HepG2 (cell line): ENCODE data around the gene TTC6. TPM values are rescaled to one million over a fixed set of nuclear protein-coding genes. Genes with fewer than 3 reads are reported as not detected.
A peak's percentile ranks its signal among the peaks of the same experiment; 100 is the strongest.

Experiments
- ATAC-seq: fragments of 200-7000 bp; cut with Tn5 transposase; 3 replicates; pipeline ENCODE4 v1.9.1; 2020; ENCODE audit warnings: mild to moderate bottlenecking, moderate library complexity
- BruUV-seq: library from RNA; stranded (reverse); fragments of 400-500 nt; replicated peaks from 2 replicates; lab custom pipeline; 2021; lab: Mats Ljungman, UMichigan
- CTCF ChIA-PET: fragments of 300-600 bp; formaldehyde crosslinking; extraction: SDS; loops from one replicate; lab custom pipeline; 2021; ENCODE audit warnings: low total read pairs, inconsistent platforms, low intra/inter-chr PET ratio; lab: Yijun Ruan, JAX
- POLR2A ChIA-PET: fragments of 350-600 bp; sonication (Branson Sonifier 250); formaldehyde crosslinking; loops from one replicate; lab custom pipeline; 2020; ENCODE audit warnings: antibody characterized with exemption, inconsistent platforms; lab: Yijun Ruan, JAX
- DNase-seq: peaks from one replicate; pipeline ENCODE4 v3.0.0-alpha.2; 2015; ENCODE audit warnings: low spot score
- FAIRE-seq: peaks from 3 replicates; lab custom pipeline; 2011; peaks lifted over from hg19 to GRCh38; lab: Jason Lieb, UNC
- H2AFZ ChIP-seq: one replicate; pipeline ENCODE4 v1.6.1; 2011; ENCODE audit warnings: low read length, inconsistent platforms
- H3K27ac ChIP-seq: fragments of 300-600 bp; 3 replicates; pipeline ENCODE4 v1.8.0; 2011; ENCODE audit warnings: mixed run types, mild to moderate bottlenecking, mixed read lengths, low read length, inconsistent platforms; ENCODE audit not compliant: insufficient read depth; ENCODE audit errors: extremely low read length
- H3K27me3 ChIP-seq, 2 experiments: fragments of 200-600 bp in 1 of 2; 2 replicates in 1 of 2; 3 replicates in 1 of 2; pipeline versions ENCODE4 v1.6.0 to v1.8.0; 2011; ENCODE audit warnings: low read length in 2 of 2, mild to moderate bottlenecking in 2 of 2, moderate library complexity in 2 of 2, inconsistent platforms in 1 of 2; ENCODE audit not compliant: insufficient read depth in 2 of 2, control insufficient read depth in 1 of 2
- H3K36me3 ChIP-seq, 2 experiments: fragments of 200-600 bp in 1 of 2; replicated peaks in 1 of 2; 2 replicates in 1 of 2; 3 replicates in 1 of 2; pipeline versions ENCODE4 v1.5.1 to v1.8.0; 2011; ENCODE audit warnings: low read length in 2 of 2, inconsistent platforms in 1 of 2; ENCODE audit not compliant: insufficient read depth in 2 of 2, control insufficient read depth in 1 of 2
- H3K4me1 ChIP-seq: 2 replicates; pipeline ENCODE4 v1.5.1; 2012; ENCODE audit warnings: low read length, inconsistent platforms; ENCODE audit not compliant: insufficient read depth
- H3K4me2 ChIP-seq: 2 replicates; pipeline ENCODE4 v1.6.0; 2011; ENCODE audit warnings: low read depth, low read length, inconsistent platforms
- H3K4me3 ChIP-seq, 3 experiments: fragments of 200-600 bp in 1 of 3; sonication (generic), shearing (Covaris generic) in 1 of 3; replicated peaks in 1 of 3; 2 replicates each; pipeline ENCODE4 v1.5.1; 2011 to 2016; ENCODE audit warnings: low read length in 3 of 3, inconsistent platforms in 2 of 3, low read depth in 2 of 3, mild to moderate bottlenecking in 2 of 3, control low read depth in 1 of 3, mixed read lengths in 1 of 3; ENCODE audit not compliant: insufficient read depth in 1 of 3
- H3K79me2 ChIP-seq: one replicate; pipeline ENCODE4 v1.6.1; 2011; ENCODE audit warnings: low read length, inconsistent platforms; ENCODE audit not compliant: insufficient read depth
- H3K9ac ChIP-seq: 2 replicates; pipeline ENCODE4 v1.6.0; 2011; ENCODE audit warnings: mild to moderate bottlenecking, low read depth, low read length, inconsistent platforms; ENCODE audit not compliant: insufficient read depth
- H3K9me3 ChIP-seq: 2 replicates; pipeline ENCODE4 v1.5.1; 2012; ENCODE audit warnings: mild to moderate bottlenecking, low read length
- H4K20me1 ChIP-seq: 2 replicates; pipeline ENCODE4 v1.6.0; 2011; ENCODE audit warnings: inconsistent platforms, mild to moderate bottlenecking, low read length, moderate library complexity; ENCODE audit not compliant: insufficient read depth
- AGO2 ChIP-seq: fragments of 200-400 bp; formaldehyde crosslinking; optimal IDR thresholded peaks from 2 replicates; pipeline ENCODE3; 2017; ENCODE audit warnings: mild to moderate bottlenecking, low read depth, low read length, moderate library complexity
- GMEB1 ChIP-seq: sonication (generic); formaldehyde crosslinking; IDR thresholded peaks from 2 replicates; pipeline ENCODE4 v1.5.1; 2020; ENCODE audit warnings: missing genetic modification reagents, mild to moderate bottlenecking, borderline replicate concordance
- KDM5B ChIP-seq: sonication (generic); formaldehyde crosslinking; IDR thresholded peaks from 2 replicates; pipeline ENCODE4 v1.4.0; 2020; ENCODE audit warnings: missing genetic modification reagents, mild to moderate bottlenecking, borderline replicate concordance
- KLF12 ChIP-seq: sonication (generic); formaldehyde crosslinking; IDR thresholded peaks from 2 replicates; pipeline ENCODE4 v1.4.0; 2020; ENCODE audit warnings: missing genetic modification reagents, borderline replicate concordance
- MED13 ChIP-seq: sonication (generic); formaldehyde crosslinking; IDR thresholded peaks from 2 replicates; pipeline ENCODE4 v1.5.0; 2020; ENCODE audit warnings: missing genetic modification reagents
- SIX1 ChIP-seq: sonication (generic); formaldehyde crosslinking; IDR thresholded peaks from 2 replicates; pipeline ENCODE4 v1.4.0; 2020; ENCODE audit warnings: missing genetic modification reagents, borderline replicate concordance
- ZIK1 ChIP-seq: sonication (generic); formaldehyde crosslinking; IDR thresholded peaks from 2 replicates; pipeline ENCODE4 v1.5.0; 2020; ENCODE audit warnings: mild to moderate bottlenecking, low read depth, missing genetic modification reagents, borderline replicate concordance
- ZNF230 ChIP-seq: sonication (generic); formaldehyde crosslinking; IDR thresholded peaks from 2 replicates; pipeline ENCODE4 v1.4.0; 2020; ENCODE audit warnings: mild to moderate bottlenecking, missing genetic modification reagents
- ZNF512B ChIP-seq: sonication (generic); formaldehyde crosslinking; IDR thresholded peaks from 2 replicates; pipeline ENCODE4 v1.5.1; 2020; ENCODE audit warnings: missing genetic modification reagents, mild to moderate bottlenecking, borderline replicate concordance
- ZNF709 ChIP-seq: sonication (generic); formaldehyde crosslinking; IDR thresholded peaks from 2 replicates; pipeline ENCODE4 v1.5.0; 2020; ENCODE audit warnings: mild to moderate bottlenecking, missing genetic modification reagents
- ZSCAN25 ChIP-seq: sonication (generic); formaldehyde crosslinking; IDR thresholded peaks from 2 replicates; pipeline ENCODE4 v1.8.0; 2022; ENCODE audit warnings: mild to moderate bottlenecking, missing genetic modification reagents
- WGBS: methylation state at CpG from one replicate; pipeline ENCODE4 v1.1.6; 2017; ENCODE audit warnings: low lambda C conversion rate; 5-methylcytosine and 5-hydroxymethylcytosine counted together
- in situ Hi-C: cut with HindIII; loops from 2 replicates; pipeline ENCODE4 v1.10.0; 2017; ENCODE audit warnings: low pct_unique_long_range_greater_than_20kb; ENCODE audit not compliant: extremely low pct_ligation_motif_present
- intact Hi-C: fragments of 100-400 bp; cut with micrococcal nuclease; formaldehyde crosslinking; loops from one replicate; pipeline ENCODE4 v1.10.0; 2022; ENCODE audit not compliant: unreplicated experiment
- polyA plus RNA-seq, 8 experiments: library from polyadenylated mRNA; depleted of rRNA in 3 of 8; stranded (reverse) in 7 of 8; unstranded in 1 of 8; fragments of >200 nt; fragmentation: Illumina TruSeq in 4 of 8; extraction: Trizol in 4 of 8; gene quantifications; 2 replicates each; pipeline versions ENCODE4 v1.2.1 to v1.2.3, GENCODE V29; 2011 to 2016; ENCODE audit warnings: low read depth in 4 of 8, missing spikeins in 1 of 8, mixed read lengths in 1 of 8; ENCODE audit not compliant: insufficient read depth in 1 of 8
- total RNA-seq, 5 experiments: library from RNA; depleted of rRNA; stranded (reverse); fragments of >200 nt; fragmentation: Illumina TruSeq; extraction: Trizol; gene quantifications; 2 replicates each; pipeline ENCODE4 v1.2.3, GENCODE V29; 2016; ENCODE audit warnings: low read depth in 1 of 5
- TF ChIP-seq, protein P1 (sequence below): sonication (generic); formaldehyde crosslinking; IDR thresholded peaks from 2 replicates; pipeline ENCODE4 v1.4.0; 2020; ENCODE audit warnings: missing genetic modification reagents
- TF ChIP-seq, protein P2 (sequence below): sonication (generic); formaldehyde crosslinking; IDR thresholded peaks from 2 replicates; pipeline ENCODE4 v1.8.0; 2022; ENCODE audit warnings: missing genetic modification reagents, low read depth, mild to moderate bottlenecking, borderline replicate concordance
- TF ChIP-seq, protein P3 (sequence below): sonication (generic); formaldehyde crosslinking; IDR thresholded peaks from 2 replicates; pipeline ENCODE4 v1.5.0; 2020; ENCODE audit warnings: missing genetic modification reagents, mild to moderate bottlenecking, borderline replicate concordance

TTC6 gene
- total and polyA plus RNA-seq, 2 of the 13 experiments (the other 11 are each of a cell fraction or from before 2014, with no cell fraction given) = 9.3 to 27.4 TPM

DNA sequence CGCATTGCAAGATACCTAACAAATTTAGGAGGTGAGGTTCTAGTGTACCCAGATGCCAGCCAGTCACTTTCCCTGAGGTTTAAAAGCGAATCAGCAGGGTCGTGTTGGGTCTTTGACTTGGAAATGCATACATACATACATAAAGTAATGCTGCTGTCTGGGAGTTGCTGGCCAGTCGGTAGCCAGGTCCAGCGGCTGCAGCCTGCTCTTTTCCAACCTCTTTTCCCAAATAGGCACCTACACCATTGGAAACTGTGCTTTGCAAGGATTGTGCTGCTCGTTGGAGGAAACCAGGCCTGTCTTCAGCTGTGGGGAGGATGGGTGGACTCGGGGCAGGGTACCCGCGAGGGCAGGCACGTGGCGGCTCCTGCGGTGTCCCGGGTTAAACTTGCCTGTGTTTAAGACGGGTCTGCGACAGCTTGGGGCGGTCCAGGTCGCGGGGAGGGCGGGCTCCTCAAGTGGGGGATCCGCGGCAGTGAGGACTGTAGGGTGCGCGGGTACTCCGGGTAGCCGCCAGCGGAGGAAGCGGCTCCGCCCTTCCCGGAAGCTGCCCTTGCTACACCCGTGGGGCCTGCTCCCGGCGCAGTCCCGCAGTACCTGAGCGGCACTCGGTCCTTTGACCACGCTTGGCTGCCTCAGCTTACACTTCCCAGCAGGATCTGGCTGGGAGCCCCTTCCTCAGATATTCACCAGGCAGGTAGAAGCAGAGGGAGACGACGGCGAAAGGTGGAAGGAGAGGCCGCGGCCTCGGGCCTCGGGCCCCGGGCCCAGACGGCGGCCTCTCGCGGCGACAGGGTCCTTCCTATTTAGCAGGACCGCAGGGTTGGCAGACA, 2.7 kb downstream of the TTC6 start:
- POLR2A ChIA-PET = no interaction called here
- DNase-seq = no peak
- H3K36me3 ChIP-seq = peaks cover 0 to 5% of the 10 kb centered on the region in 2 experiments; a peak in 2 of 5 replicates
- H3K27me3 ChIP-seq = no peaks in the 10 kb centered on the region; a peak in 1 of 5 replicates
- H3K4me1 ChIP-seq = peaks cover 47% of the 10 kb centered on the region
- no peak for ATAC-seq
- CTCF ChIA-PET = no interaction called here
- no peak overlapping the region for H3K4me2 ChIP-seq
- no peak overlapping the region for H3K4me3 ChIP-seq
- FAIRE-seq = no peak
- BruUV-seq = no TSS peak
- intact Hi-C loops = loop anchor here (2.0 kb wide), 1 partner anchor 193 kb away; no protein-coding TSS in a partner anchor
- no peak overlapping the region for H3K27ac ChIP-seq
- in situ Hi-C loops = no loop called here
- no peaks in the 10 kb centered on the region for H3K9me3 ChIP-seq
- no peak overlapping the region for H3K9ac ChIP-seq
- no peaks in the 10 kb centered on the region for H4K20me1 ChIP-seq
- WGBS = 98% methylated on average over 40 of the region's 50 CpGs
- H3K79me2 ChIP-seq = peaks cover 50% of the 10 kb centered on the region
- no peak overlapping the region for H2AFZ ChIP-seq
- TF ChIP-seq KLF12 = no peak
- TF ChIP-seq ZNF230 (CRISPR knock-in tag) = 0 out of 2 replicates have a peak, but pooled peaks have one; percentile 15
- TF ChIP-seq KDM5B = peak; percentile 38; the same call in 1 of the 2 replicates
- TF ChIP-seq, protein P1, sequence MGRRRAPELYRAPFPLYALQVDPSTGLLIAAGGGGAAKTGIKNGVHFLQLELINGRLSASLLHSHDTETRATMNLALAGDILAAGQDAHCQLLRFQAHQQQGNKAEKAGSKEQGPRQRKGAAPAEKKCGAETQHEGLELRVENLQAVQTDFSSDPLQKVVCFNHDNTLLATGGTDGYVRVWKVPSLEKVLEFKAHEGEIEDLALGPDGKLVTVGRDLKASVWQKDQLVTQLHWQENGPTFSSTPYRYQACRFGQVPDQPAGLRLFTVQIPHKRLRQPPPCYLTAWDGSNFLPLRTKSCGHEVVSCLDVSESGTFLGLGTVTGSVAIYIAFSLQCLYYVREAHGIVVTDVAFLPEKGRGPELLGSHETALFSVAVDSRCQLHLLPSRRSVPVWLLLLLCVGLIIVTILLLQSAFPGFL (CRISPR knock-in tag) = no peak
- TF ChIP-seq ZSCAN25 (CRISPR knock-in tag) = no peak
- TF ChIP-seq SIX1 (CRISPR knock-in tag) = no peak
- TF ChIP-seq GMEB1 (CRISPR knock-in tag) = no peak
- TF ChIP-seq, protein P2, sequence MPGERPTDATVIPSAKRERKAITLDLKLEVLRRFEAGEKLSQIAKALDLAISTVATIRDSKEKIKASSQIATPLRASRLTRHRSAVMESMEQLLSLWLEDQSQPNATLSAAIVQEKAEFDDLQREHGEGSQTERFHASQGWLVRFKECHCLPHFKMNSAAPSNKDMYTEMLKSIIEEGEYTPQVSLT (CRISPR knock-in tag) = no peak
- TF ChIP-seq ZNF512B (CRISPR knock-in tag) = no peak
- no peak for TF ChIP-seq ZIK1
- no peak for TF ChIP-seq MED13 (CRISPR knock-in tag)
- TF ChIP-seq ZNF709 = 0 out of 2 replicates have a peak, but pooled peaks have one; percentile 16
- TF ChIP-seq AGO2 = peak; percentile 69
- TF ChIP-seq, protein P3, sequence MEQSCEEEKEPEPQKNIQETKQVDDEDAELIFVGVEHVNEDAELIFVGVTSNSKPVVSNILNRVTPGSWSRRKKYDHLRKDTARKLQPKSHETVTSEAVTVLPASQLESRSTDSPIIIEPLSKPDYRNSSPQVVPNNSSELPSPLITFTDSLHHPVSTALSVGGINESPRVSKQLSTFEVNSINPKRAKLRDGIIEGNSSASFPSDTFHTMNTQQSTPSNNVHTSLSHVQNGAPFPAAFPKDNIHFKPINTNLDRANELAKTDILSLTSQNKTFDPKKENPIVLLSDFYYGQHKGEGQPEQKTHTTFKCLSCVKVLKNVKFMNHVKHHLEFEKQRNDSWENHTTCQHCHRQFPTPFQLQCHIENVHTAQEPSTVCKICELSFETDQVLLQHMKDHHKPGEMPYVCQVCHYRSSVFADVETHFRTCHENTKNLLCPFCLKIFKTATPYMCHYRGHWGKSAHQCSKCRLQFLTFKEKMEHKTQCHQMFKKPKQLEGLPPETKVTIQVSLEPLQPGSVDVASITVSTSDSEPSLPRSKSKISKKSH = 0 out of 2 replicates have a peak, but pooled peaks have one; percentile 15
